ENCODE data around the gene MAN2A1. TPM values are rescaled to one million over a fixed set of nuclear protein-coding genes. Genes with fewer than 3 reads are reported as not detected.

MAN2A1 gene
- total RNA-seq, 1 experiment from 2014 or later, result 21.8 TPM

DNA sequence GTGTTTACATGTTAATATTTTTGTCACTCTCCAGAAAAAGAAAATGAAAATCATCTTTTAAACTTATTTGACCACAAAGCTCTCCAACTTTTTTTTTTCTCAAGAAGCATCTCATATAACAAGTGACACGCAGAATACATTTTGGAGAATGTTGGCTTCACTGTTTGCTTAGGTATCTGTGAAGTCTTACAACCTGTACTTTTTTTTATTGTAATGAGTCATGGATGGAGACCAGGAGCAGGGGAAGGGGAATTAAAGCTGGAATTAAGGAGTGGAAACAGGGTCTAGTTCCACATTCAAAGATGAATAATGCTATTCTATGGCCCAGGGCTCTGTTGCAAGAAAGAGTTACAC, 211.9 kb downstream of the MAN2A1 start:
- peak; percentile 73 for ATAC-seq
- TSS peak; percentile 61 for BruUV-seq (replicated peaks)
- Histone ChIP-seq H3K9me3 (ENCODE audit: low read length) (no peaks in the 10 kb centered on the region), H3K27me3 (ENCODE audit: low read length) (no peaks in the 10 kb centered on the region), H3K4me3 (ENCODE audit: low read length) (peak overlapping the region; percentile 39; the same call in 1 of the 2 replicates), H3K36me3 (ENCODE audit: low read depth, low read length) (no peaks in the 10 kb centered on the region), H4K20me1 (ENCODE audit: low read length) (no peaks in the 10 kb centered on the region), H3F3A (ENCODE audit: low read length, unreplicated experiment) (peaks cover 4% of the 10 kb centered on the region), H3K9ac (ENCODE audit: low read length) (peak overlapping the region; percentile 66), H3K4me1 (ENCODE audit: insufficient read depth, low read length) (peaks cover 44% of the 10 kb centered on the region), H3K9me2 (replicated peaks; ENCODE audit: low read length) (no peaks in the 10 kb centered on the region), H2AFZ (ENCODE audit: low read length) (no peak overlapping the region), H3K79me2 (ENCODE audit: low read length) (no peaks in the 10 kb centered on the region), H3K4me2 (ENCODE audit: low read length) (peak overlapping the region; percentile 76), H3K27ac (ENCODE audit: low read length) (peak overlapping the region; percentile 94)
- TF ChIP-seq EZH2phosphoT487 (IDR thresholded peaks at IDR 0.05; ENCODE audit: borderline replicate concordance, low read length), result no peak
- TF ChIP-seq EZH2 (IDR thresholded peaks at IDR 0.05; ENCODE audit: low read length, unreplicated experiment), result no peak
- TF ChIP-seq, protein P1, sequence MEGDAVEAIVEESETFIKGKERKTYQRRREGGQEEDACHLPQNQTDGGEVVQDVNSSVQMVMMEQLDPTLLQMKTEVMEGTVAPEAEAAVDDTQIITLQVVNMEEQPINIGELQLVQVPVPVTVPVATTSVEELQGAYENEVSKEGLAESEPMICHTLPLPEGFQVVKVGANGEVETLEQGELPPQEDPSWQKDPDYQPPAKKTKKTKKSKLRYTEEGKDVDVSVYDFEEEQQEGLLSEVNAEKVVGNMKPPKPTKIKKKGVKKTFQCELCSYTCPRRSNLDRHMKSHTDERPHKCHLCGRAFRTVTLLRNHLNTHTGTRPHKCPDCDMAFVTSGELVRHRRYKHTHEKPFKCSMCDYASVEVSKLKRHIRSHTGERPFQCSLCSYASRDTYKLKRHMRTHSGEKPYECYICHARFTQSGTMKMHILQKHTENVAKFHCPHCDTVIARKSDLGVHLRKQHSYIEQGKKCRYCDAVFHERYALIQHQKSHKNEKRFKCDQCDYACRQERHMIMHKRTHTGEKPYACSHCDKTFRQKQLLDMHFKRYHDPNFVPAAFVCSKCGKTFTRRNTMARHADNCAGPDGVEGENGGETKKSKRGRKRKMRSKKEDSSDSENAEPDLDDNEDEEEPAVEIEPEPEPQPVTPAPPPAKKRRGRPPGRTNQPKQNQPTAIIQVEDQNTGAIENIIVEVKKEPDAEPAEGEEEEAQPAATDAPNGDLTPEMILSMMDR (conservative IDR thresholded peaks at IDR 0.05; ENCODE audit: low read depth, low read length), result no peak
- CTCF ChIA-PET, result interaction anchor here (0.6 kb wide), 1 partner anchor 133 kb away, joined by 3 read pairs; no protein-coding TSS in a partner anchor
- peak; percentile 93 for DNase-seq
- POLR2A ChIA-PET (ENCODE audit: unreplicated experiment), result interaction anchor here (0.6 kb wide), 1 partner anchor 519 kb away, joined by 3 read pairs; no protein-coding TSS in a partner anchor
- intact Hi-C loops (cut with micrococcal nuclease), result loop anchor here (1.0 to 2.0 kb wide), 4 partner anchors 36 to 1379 kb away; no protein-coding TSS in a partner anchor

GRCh38 chr5:109903061-109903460, 213.3 kb downstream of the MAN2A1 start:
- Histone ChIP-seq H3K79me2 (ENCODE audit: low read length) (no peaks in the 10 kb centered on the region), H3K27me3 (ENCODE audit: low read length) (no peaks in the 10 kb centered on the region), H3K4me2 (ENCODE audit: low read length) (peak overlapping the region; percentile 76), H3K9me2 (replicated peaks; ENCODE audit: low read length) (no peaks in the 10 kb centered on the region), H3K4me3 (ENCODE audit: low read length) (no peak overlapping the region), H3K9me3 (ENCODE audit: low read length) (no peaks in the 10 kb centered on the region), H4K20me1 (ENCODE audit: low read length) (no peaks in the 10 kb centered on the region), H3K27ac (ENCODE audit: low read length) (peak overlapping the region; percentile 94), H3K9ac (ENCODE audit: low read length) (peak overlapping the region; percentile 12; the same call in 1 of the 2 replicates), H3K36me3 (ENCODE audit: low read depth, low read length) (no peaks in the 10 kb centered on the region), H3K4me1 (ENCODE audit: insufficient read depth, low read length) (peaks cover 44% of the 10 kb centered on the region), H2AFZ (ENCODE audit: low read length) (peak overlapping the region; percentile 17; the same call in 1 of the 2 replicates), H3F3A (ENCODE audit: low read length, unreplicated experiment) (peaks cover 4% of the 10 kb centered on the region)
- no peak for ATAC-seq
- intact Hi-C loops (cut with micrococcal nuclease), result no loop called here
- BruUV-seq (replicated peaks), result no TSS peak
- CTCF ChIA-PET, result no interaction called here
- TF ChIP-seq EZH2 (IDR thresholded peaks at IDR 0.05; ENCODE audit: low read length, unreplicated experiment) (no peak), EZH2phosphoT487 (IDR thresholded peaks at IDR 0.05; ENCODE audit: borderline replicate concordance, low read length) (no peak)
- TF ChIP-seq, protein P1 (conservative IDR thresholded peaks at IDR 0.05; ENCODE audit: low read depth, low read length), result no peak
- POLR2A ChIA-PET (ENCODE audit: unreplicated experiment), result no interaction called here
- DNase-seq, result no peak

DNA sequence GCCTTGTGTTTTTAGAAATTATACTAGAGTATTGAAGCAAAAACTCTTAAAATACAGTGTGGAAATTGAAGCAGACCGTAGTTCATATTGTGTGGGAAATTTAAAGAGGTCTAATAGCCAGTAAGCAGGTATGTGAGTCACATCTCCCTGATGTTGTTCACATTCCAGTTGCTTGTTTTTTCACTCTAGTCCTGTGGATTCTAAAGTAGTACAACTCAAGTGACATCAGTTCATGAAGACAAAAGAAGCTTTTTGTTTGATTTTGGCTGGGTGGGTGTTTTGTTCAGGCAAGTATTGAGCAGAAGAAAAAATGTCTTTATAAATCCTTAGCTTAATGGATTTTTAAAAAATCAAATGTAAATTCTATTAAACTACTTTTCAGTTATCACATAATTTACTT, 216.2 kb downstream of the MAN2A1 start:
- H3K4me2 ChIP-seq (ENCODE audit: low read length), result 0 out of 2 replicates have a peak overlapping the region, but pooled peaks have one; percentile 12
- BruUV-seq (replicated peaks), result no TSS peak
- ChIA-PET POLR2A (ENCODE audit: unreplicated experiment) (no interaction called here), CTCF (interaction anchor here (0.6 kb wide), 1 partner anchor 41 kb away, joined by 3 read pairs; no protein-coding TSS in a partner anchor)
- DNase-seq, result peak; percentile 59
- H3K9me3 ChIP-seq (ENCODE audit: low read length), result no peaks in the 10 kb centered on the region
- H3K9me2 ChIP-seq (replicated peaks; ENCODE audit: low read length), result no peaks in the 10 kb centered on the region
- H3F3A ChIP-seq (ENCODE audit: low read length, unreplicated experiment), result peaks cover 4% of the 10 kb centered on the region
- H3K27me3 ChIP-seq (ENCODE audit: low read length), result no peaks in the 10 kb centered on the region
- H3K4me1 ChIP-seq (ENCODE audit: insufficient read depth, low read length), result peaks cover 34% of the 10 kb centered on the region
- no peak overlapping the region for H3K4me3 ChIP-seq (ENCODE audit: low read length)
- H4K20me1 ChIP-seq (ENCODE audit: low read length), result no peaks in the 10 kb centered on the region
- H3K27ac ChIP-seq (ENCODE audit: low read length), result no peak overlapping the region
- intact Hi-C loops (cut with micrococcal nuclease), result no loop called here
- no peaks in the 10 kb centered on the region for H3K36me3 ChIP-seq (ENCODE audit: low read depth, low read length)
- H3K79me2 ChIP-seq (ENCODE audit: low read length), result no peaks in the 10 kb centered on the region
- ATAC-seq, result no peak
- H2AFZ ChIP-seq (ENCODE audit: low read length), result no peak overlapping the region
- TF ChIP-seq EZH2 (IDR thresholded peaks at IDR 0.05; ENCODE audit: low read length, unreplicated experiment) (no peak), EZH2phosphoT487 (IDR thresholded peaks at IDR 0.05; ENCODE audit: borderline replicate concordance, low read length) (no peak)
- TF ChIP-seq, protein P1 (conservative IDR thresholded peaks at IDR 0.05; ENCODE audit: low read depth, low read length), result no peak
- no peak overlapping the region for H3K9ac ChIP-seq (ENCODE audit: low read length)
